GM18517 (cell line): ENCODE results near the gene SUPT3H.

Source experiments
- ATAC-seq: cut with Tn5 transposase; IDR thresholded peaks from one replicate; pipeline ENCODE4 v1.9.1; 2021; ENCODE audit warnings: mild to moderate bottlenecking, moderate library complexity; ENCODE audit not compliant: unreplicated experiment

Gene SUPT3H

GRCh38 chr6:45377554-45378333 is at the start of gene SUPT3H:
Gene SUPT3H, minus strand, starts transcription at chr6:45377934.
- peak; percentile 86 for ATAC-seq

- no peak for ATAC-seq
Observed at GRCh38 chr6:45426251-45426650, 48.5 kb upstream of the SUPT3H start.

GRCh38 chr6:45424451-45424861 is 46.7 kb upstream of the SUPT3H start:
- ATAC-seq = no peak

GRCh38 chr6:45423824-45424450 is 46.2 kb upstream of the SUPT3H start:
- no peak for ATAC-seq

GRCh38 chr6:45423111-45423823 is 45.5 kb upstream of the SUPT3H start:
- ATAC-seq = no peak

GRCh38 chr6:45422503-45423110 is 44.9 kb upstream of the SUPT3H start:
- ATAC-seq = no peak

GRCh38 chr6:45421709-45422502 is 44.2 kb upstream of the SUPT3H start:
- ATAC-seq = no peak

- ATAC-seq = no peak
Observed at GRCh38 chr6:45420909-45421708, 43.4 kb upstream of the SUPT3H start.

- no peak for ATAC-seq
Observed at GRCh38 chr6:45420083-45420908, 42.6 kb upstream of the SUPT3H start.

- no peak for ATAC-seq
Observed at GRCh38 chr6:45419571-45420082, 41.9 kb upstream of the SUPT3H start.

- ATAC-seq = no peak
Observed at GRCh38 chr6:45417436-45417835, 39.7 kb upstream of the SUPT3H start.

GRCh38 chr6:45416700-45417099 is 39.0 kb upstream of the SUPT3H start:
- no peak for ATAC-seq

- ATAC-seq = no peak
Observed at GRCh38 chr6:45415788-45416518, 38.2 kb upstream of the SUPT3H start.

- no peak for ATAC-seq
Observed at GRCh38 chr6:45415315-45415714, 37.6 kb upstream of the SUPT3H start.

GRCh38 chr6:45411959-45412358 is 34.2 kb upstream of the SUPT3H start:
- no peak for ATAC-seq

- ATAC-seq = no peak
Observed at GRCh38 chr6:45400021-45400420, 22.3 kb upstream of the SUPT3H start.

- no peak for ATAC-seq
Observed at GRCh38 chr6:45398075-45398813, 20.5 kb upstream of the SUPT3H start.
